ENCODE measurements around the gene CYLD. TPM values are rescaled to one million over a fixed set of nuclear protein-coding genes. Genes with fewer than 3 reads are reported as not detected.

Gene CYLD
- total RNA-seq, 2 experiments from 2014 or later = 360 to 373 TPM

GRCh38 chr16:50820225-50820624 lies 78.3 kb downstream of the CYLD start:
- ChIA-PET CTCF (no interaction called here), POLR2A (no interaction called here)

GRCh38 chr16:50821586-50821985 lies 79.7 kb downstream of the CYLD start:
- H3K4me3 Mint-ChIP-seq = no peak overlapping the region
- CTCF ChIA-PET = no interaction called here
- peaks cover 17% of the 10 kb centered on the region for H3K27me3 Mint-ChIP-seq

More at GRCh38 chr16:50820225-50820624, 78.3 kb downstream of the CYLD start:
- DNase-seq = no peak
- no peaks in the 10 kb centered on the region for H3K4me1 Mint-ChIP-seq (ENCODE audit: low read depth)
- intact Hi-C loops (cut with DNase I, micrococcal nuclease) = no loop called here
- H3K9me3 Mint-ChIP-seq = no peaks in the 10 kb centered on the region
- H3K27me3 Mint-ChIP-seq = peaks cover 13% of the 10 kb centered on the region
- no peaks in the 10 kb centered on the region for H3K36me3 ChIP-seq (ENCODE audit: insufficient read depth, low read length)
- H3K9me3 ChIP-seq (ENCODE audit: control insufficient read depth in 1 of 2, insufficient read depth in 1 of 2, low read length in 2 of 2) = no peaks in the 10 kb centered on the region
- no peak for ATAC-seq (ENCODE audit: poor library complexity)
- no peaks in the 10 kb centered on the region for H3K4me1 ChIP-seq (ENCODE audit: insufficient read depth, low read length)
- H3K4me3 Mint-ChIP-seq = no peak overlapping the region
- H3K36me3 Mint-ChIP-seq (ENCODE audit: low read depth) = no peaks in the 10 kb centered on the region
- H3K4me3 ChIP-seq (ENCODE audit: low read length) = no peak overlapping the region
- no peak overlapping the region for H3K27ac Mint-ChIP-seq
- no peak for TF ChIP-seq CTCF (IDR thresholded peaks at IDR 0.05)
- H3K27me3 ChIP-seq (ENCODE audit: control insufficient read depth in 1 of 2, insufficient read depth in 2 of 2, low read length in 2 of 2) = no peaks in the 10 kb centered on the region
- no peak overlapping the region for H3K27ac ChIP-seq (ENCODE audit: low read depth in 1 of 2, low read length in 2 of 2)

GRCh38 chr16:50822671-50823070 lies 80.8 kb downstream of the CYLD start:
- CTCF ChIA-PET = no interaction called here

More at GRCh38 chr16:50821586-50821985, 79.7 kb downstream of the CYLD start:
- DNase-seq (no peak), ATAC-seq (ENCODE audit: poor library complexity) (no peak)
- H3K27me3 ChIP-seq (ENCODE audit: control insufficient read depth in 1 of 2, insufficient read depth in 2 of 2, low read length in 2 of 2) = no peaks in the 10 kb centered on the region
- H3K4me3 ChIP-seq (ENCODE audit: low read length) = no peak overlapping the region
- intact Hi-C loops (cut with DNase I, micrococcal nuclease) = no loop called here
- no peaks in the 10 kb centered on the region for H3K9me3 ChIP-seq (ENCODE audit: control insufficient read depth in 1 of 2, insufficient read depth in 1 of 2, low read length in 2 of 2)
- H3K27ac ChIP-seq (ENCODE audit: low read depth in 1 of 2, low read length in 2 of 2) = no peak overlapping the region
- Mint-ChIP-seq H3K36me3 (ENCODE audit: low read depth) (no peaks in the 10 kb centered on the region), H3K4me1 (ENCODE audit: low read depth) (no peaks in the 10 kb centered on the region), H3K9me3 (no peaks in the 10 kb centered on the region), H3K27ac (no peak overlapping the region)
- no peak for TF ChIP-seq CTCF (IDR thresholded peaks at IDR 0.05)
- POLR2A ChIA-PET = no interaction called here
- no peaks in the 10 kb centered on the region for H3K4me1 ChIP-seq (ENCODE audit: insufficient read depth, low read length)
- H3K36me3 ChIP-seq (ENCODE audit: insufficient read depth, low read length) = no peaks in the 10 kb centered on the region

More at GRCh38 chr16:50822671-50823070, 80.8 kb downstream of the CYLD start:
- Mint-ChIP-seq H3K4me1 (ENCODE audit: low read depth) (no peaks in the 10 kb centered on the region), H3K4me3 (no peak overlapping the region), H3K9me3 (no peaks in the 10 kb centered on the region), H3K36me3 (ENCODE audit: low read depth) (no peaks in the 10 kb centered on the region), H3K27ac (no peak overlapping the region), H3K27me3 (peaks cover 20% of the 10 kb centered on the region)
- DNase-seq (no peak), ATAC-seq (ENCODE audit: poor library complexity) (no peak)
- H3K27me3 ChIP-seq (ENCODE audit: control insufficient read depth in 1 of 2, insufficient read depth in 2 of 2, low read length in 2 of 2) = no peaks in the 10 kb centered on the region
- H3K4me3 ChIP-seq (ENCODE audit: low read length) = no peak overlapping the region
- no peaks in the 10 kb centered on the region for H3K36me3 ChIP-seq (ENCODE audit: insufficient read depth, low read length)
- no peak for TF ChIP-seq CTCF (IDR thresholded peaks at IDR 0.05)
- POLR2A ChIA-PET = no interaction called here
- no peak overlapping the region for H3K27ac ChIP-seq (ENCODE audit: low read depth in 1 of 2, low read length in 2 of 2)
- intact Hi-C loops (cut with DNase I, micrococcal nuclease) = no loop called here
- H3K4me1 ChIP-seq (ENCODE audit: insufficient read depth, low read length) = no peaks in the 10 kb centered on the region
- no peaks in the 10 kb centered on the region for H3K9me3 ChIP-seq (ENCODE audit: control insufficient read depth in 1 of 2, insufficient read depth in 1 of 2, low read length in 2 of 2)

All from CD4-positive, alpha-beta T cell (primary cell).